IPS DF 6.9 (cell line): ENCODE measurements around the gene KCNH6.

Experiments used
- DNase-seq: peaks from one replicate; pipeline ENCODE4 v3.0.0-alpha.2; 2013; ENCODE audit warnings: low read depth, low spot score
- H3K27ac ChIP-seq: one replicate; pipeline ENCODE4 v1.5.1; 2013; ENCODE audit warnings: low read length, control low read depth
- H3K27me3 ChIP-seq: 2 replicates; pipeline ENCODE4 v1.6.1; 2013; ENCODE audit warnings: mild to moderate bottlenecking, low read length; ENCODE audit not compliant: control insufficient read depth, insufficient read depth
- H3K36me3 ChIP-seq: 2 replicates; pipeline ENCODE4 v1.6.1; 2013; ENCODE audit warnings: low read length; ENCODE audit not compliant: control insufficient read depth, insufficient read depth
- H3K4me1 ChIP-seq: 2 replicates; pipeline ENCODE4 v1.6.1; 2013; ENCODE audit warnings: low read length; ENCODE audit not compliant: control insufficient read depth, insufficient read depth
- H3K4me3 ChIP-seq: 2 replicates; pipeline ENCODE4 v1.5.1; 2013; ENCODE audit warnings: mild to moderate bottlenecking, low read length
- H3K9me3 ChIP-seq: 2 replicates; pipeline ENCODE4 v1.6.1; 2013; ENCODE audit warnings: low read length, inconsistent platforms; ENCODE audit not compliant: control insufficient read depth, insufficient read depth
- WGBS: extraction: QIAGEN DNeasy Blood & Tissue Kit; methylation state at CpG from one replicate; pipeline ENCODE4 v1.1.7; 2013; ENCODE audit warnings: mixed read lengths, missing lambda C conversion rate; ENCODE audit not compliant: insufficient read length, insufficient coverage; 5-methylcytosine and 5-hydroxymethylcytosine counted together

The KCNH6 gene

GRCh38 chr17:63546308-63547082 lies 23.3 kb downstream of the KCNH6 start:
- no peaks in the 10 kb centered on the region for H3K9me3 ChIP-seq
- no peaks in the 10 kb centered on the region for H3K27me3 ChIP-seq
- peaks cover 4% of the 10 kb centered on the region; the same call in 1 of the 2 replicates for H3K4me1 ChIP-seq
- no peak for DNase-seq
- no peaks in the 10 kb centered on the region for H3K36me3 ChIP-seq
- no peak overlapping the region for H3K4me3 ChIP-seq
- WGBS = no CpG with 5 or more reads among the region's 9 CpGs
- no peak overlapping the region for H3K27ac ChIP-seq

DNA sequence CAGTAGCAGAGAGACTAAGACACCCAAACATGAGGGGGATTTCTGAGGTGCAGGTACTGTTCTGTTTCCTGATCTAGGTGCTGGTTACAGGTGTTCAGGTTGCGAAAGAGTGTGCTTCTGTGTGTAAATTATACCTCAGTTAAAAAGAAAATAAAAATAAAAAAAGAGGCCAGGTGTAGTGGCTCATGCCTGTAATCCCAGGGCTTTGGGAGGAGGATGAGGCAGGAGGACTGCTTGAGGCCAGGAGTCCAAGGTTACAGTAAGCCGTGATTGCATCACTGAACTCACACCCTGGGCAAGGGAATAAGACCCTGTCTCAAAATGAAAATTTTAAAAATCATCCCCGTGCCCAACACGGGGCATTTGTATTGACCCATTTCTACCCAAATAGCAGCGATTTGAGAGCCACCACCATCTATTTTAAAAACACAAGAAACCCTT lies 23.9 kb downstream of the KCNH6 start:
- H3K27ac ChIP-seq = no peak overlapping the region
- no peaks in the 10 kb centered on the region for H3K27me3 ChIP-seq
- H3K9me3 ChIP-seq = no peaks in the 10 kb centered on the region
- no CpG with 5 or more reads among the region's 5 CpGs for WGBS
- peaks cover 4% of the 10 kb centered on the region; the same call in 1 of the 2 replicates for H3K4me1 ChIP-seq
- DNase-seq = no peak
- H3K4me3 ChIP-seq = no peak overlapping the region
- no peaks in the 10 kb centered on the region for H3K36me3 ChIP-seq

GRCh38 chr17:63549289-63549945 lies 26.3 kb downstream of the KCNH6 start:
- Histone ChIP-seq H3K4me3 (peak overlapping the region; percentile 63), H3K27ac (no peak overlapping the region), H3K4me1 (no peaks in the 10 kb centered on the region), H3K27me3 (no peaks in the 10 kb centered on the region), H3K9me3 (no peaks in the 10 kb centered on the region), H3K36me3 (no peaks in the 10 kb centered on the region)
- no peak for DNase-seq
- WGBS = no CpG with 5 or more reads among the region's 18 CpGs

DNA sequence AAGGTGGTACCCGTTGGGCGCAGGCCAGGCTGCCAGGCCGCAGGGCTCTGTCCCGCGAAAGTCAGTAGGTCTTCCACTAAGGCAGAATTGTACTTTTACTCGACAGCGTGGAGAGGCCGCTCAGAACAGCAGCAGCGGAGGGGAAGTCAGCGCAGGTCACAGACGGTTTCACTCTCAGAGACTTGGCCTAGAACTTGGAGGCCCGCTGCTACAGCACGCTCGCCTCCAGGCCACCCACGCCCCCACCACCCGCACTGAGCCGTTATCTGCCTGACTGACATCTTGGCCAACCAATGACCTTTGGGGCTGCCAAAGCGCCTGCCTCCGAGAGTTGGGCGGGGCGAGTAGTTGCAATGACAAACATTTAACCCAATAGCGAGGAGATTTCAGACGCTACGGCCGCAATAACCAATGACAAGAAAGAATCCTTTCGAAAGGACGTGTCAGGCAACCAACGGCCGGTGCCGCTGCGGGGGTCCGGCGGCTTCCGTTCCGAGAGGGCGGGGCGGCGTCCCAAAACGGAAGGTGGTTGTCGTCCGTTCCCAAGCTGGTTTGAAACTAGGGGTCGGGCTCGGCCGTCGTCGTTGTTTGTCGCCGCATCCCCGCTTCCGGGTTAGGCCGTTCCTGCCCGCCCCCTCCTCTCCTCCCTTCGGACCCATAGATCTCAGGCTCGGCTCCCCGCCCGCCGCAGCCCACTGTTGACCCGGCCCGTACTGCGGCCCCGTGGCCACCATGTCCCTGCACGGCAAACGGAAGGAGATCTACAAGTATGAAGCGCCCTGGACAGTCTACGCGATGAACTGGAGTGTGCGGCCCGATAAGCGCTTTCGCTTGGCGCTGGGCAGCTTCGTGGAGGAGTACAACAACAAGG lies 27.0 kb downstream of the KCNH6 start, which contains the start of gene DCAF7:
TSS of gene DCAF7 (plus strand) at position 532 of the 871 bp plus-strand sequence. CDS start at position 733, 201 bp downstream.
- Histone ChIP-seq H3K4me3 (peak within 1 kb of the TSS; percentile 92), H3K36me3 (no peaks in the 10 kb centered on the region), H3K9me3 (no peaks in the 10 kb centered on the region), H3K27ac (no peak within 1 kb of the TSS), H3K4me1 (no peaks in the 10 kb centered on the region), H3K27me3 (no peaks in the 10 kb centered on the region)
- no CpG with 5 or more reads among the region's 72 CpGs for WGBS
- peak; percentile 100 for DNase-seq

DNA sequence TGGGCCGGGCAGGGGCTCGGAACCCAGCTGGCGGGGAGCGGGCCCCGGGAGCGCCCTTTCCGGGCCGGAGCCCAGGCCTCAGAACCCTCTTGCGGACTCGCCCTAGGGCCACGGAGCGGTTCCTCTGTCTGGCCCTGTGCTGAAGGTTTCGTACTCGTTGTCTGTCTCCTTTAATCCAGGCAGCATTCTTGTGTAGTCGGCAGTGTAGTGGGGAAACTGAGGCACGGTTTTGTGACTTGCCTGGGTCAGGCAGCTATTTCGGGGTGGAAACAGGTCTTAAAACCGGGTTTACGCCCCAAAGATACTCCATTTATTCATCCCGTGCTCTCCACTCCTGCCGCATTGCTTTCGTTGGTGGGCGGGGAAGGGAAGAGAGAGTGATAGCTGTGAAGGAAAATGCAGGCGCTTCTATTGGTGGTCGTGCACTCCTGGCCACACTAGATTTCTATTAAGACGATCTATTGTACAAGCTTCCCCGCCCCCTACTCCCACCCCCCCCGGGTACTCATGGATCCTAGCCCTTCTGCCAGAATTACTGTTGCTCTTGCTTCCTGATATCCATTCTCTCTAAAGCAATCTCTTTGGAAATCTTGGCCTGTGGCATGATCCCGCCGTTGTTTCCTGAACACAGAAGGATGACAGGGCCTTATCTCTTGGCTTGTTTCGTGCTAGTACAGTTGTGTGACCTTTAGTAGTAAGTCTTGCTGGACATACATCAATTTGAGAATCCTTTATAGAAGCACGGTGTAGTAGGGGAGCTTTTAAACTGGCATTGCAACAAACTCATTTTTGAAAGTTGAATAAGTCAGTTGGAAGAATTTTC lies 27.9 kb downstream of the KCNH6 start:
- no CpG with 5 or more reads among the region's 32 CpGs for WGBS
- no peaks in the 10 kb centered on the region for H3K27me3 ChIP-seq
- no peaks in the 10 kb centered on the region for H3K4me1 ChIP-seq
- DNase-seq = no peak
- H3K27ac ChIP-seq = no peak overlapping the region
- no peaks in the 10 kb centered on the region for H3K9me3 ChIP-seq
- H3K4me3 ChIP-seq = peak overlapping the region; percentile 92
- no peaks in the 10 kb centered on the region for H3K36me3 ChIP-seq

DNA sequence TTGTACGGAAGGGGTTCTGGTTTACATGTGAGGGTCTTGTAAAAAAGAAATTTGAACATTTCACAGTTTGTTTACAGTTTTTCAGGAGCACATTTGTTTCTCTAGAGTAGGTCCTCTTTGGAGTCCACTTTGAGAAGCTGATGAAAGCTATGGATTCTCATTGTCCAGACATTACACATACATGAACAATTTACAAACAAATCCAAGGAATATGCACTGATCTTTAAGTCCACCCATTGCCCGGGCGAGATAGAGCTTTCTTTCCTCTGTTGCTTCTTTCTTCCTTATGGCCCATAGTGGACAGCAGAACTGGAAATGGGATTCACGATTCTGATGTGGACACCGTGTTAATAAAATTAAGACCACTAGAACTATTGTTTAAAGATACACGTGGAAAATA lies 29.1 kb downstream of the KCNH6 start:
- Histone ChIP-seq H3K4me1 (no peaks in the 10 kb centered on the region), H3K4me3 (no peak overlapping the region), H3K36me3 (no peaks in the 10 kb centered on the region), H3K27ac (no peak overlapping the region), H3K9me3 (no peaks in the 10 kb centered on the region), H3K27me3 (no peaks in the 10 kb centered on the region)
- DNase-seq = no peak
- WGBS = no CpG with 5 or more reads among the region's 6 CpGs

GRCh38 chr17:63555500-63556156 lies 32.5 kb downstream of the KCNH6 start:
- Histone ChIP-seq H3K4me3 (no peak overlapping the region), H3K27me3 (no peaks in the 10 kb centered on the region), H3K4me1 (no peaks in the 10 kb centered on the region), H3K27ac (no peak overlapping the region), H3K36me3 (no peaks in the 10 kb centered on the region), H3K9me3 (no peaks in the 10 kb centered on the region)
- WGBS = no CpG with 5 or more reads among the region's 7 CpGs
- DNase-seq = no peak

DNA sequence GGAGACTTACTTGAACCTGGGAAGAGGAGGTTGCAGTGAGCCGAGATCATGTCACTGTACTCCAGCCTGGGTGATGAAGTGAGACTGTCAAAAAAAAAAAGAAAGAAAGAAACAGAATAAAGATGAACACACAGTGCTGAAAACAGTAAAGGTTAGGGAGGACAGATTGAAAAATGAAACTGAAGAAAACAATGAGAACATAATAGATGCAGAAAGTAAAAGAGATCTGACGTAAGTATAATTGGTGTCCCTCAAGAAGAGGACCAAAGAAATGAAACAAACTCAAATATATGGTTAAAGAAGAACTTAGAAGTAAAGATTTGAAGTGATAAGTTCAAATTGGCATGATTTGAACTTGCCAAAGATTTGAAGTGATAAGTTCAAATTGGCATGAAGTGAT lies 34.3 kb downstream of the KCNH6 start:
- no peaks in the 10 kb centered on the region for H3K36me3 ChIP-seq
- WGBS = no CpG with 5 or more reads among the region's 2 CpGs

DNA sequence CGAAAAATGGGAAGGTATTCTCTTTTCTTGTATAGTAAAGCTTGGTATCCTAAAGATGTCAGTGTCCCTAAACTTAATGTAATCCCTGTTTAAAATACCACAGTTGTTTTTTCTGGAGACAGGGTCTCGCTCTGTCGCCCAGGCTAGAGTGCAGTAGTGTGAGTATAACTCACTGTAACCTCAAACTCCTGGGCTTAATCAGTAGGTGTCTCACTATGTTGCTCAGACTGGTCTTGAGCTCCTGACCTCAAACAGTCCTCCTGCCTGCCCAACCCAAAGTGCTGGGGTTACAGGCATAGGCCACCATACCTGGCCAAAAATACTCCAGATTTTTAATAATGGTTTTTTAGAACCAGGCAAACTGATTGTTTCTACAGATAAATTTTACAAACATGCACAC lies 35.3 kb downstream of the KCNH6 start:
- Histone ChIP-seq H3K36me3 (no peaks in the 10 kb centered on the region), H3K27me3 (no peaks in the 10 kb centered on the region), H3K4me1 (no peaks in the 10 kb centered on the region), H3K4me3 (no peak overlapping the region), H3K27ac (no peak overlapping the region), H3K9me3 (no peaks in the 10 kb centered on the region)
- DNase-seq = no peak
- no CpG with 5 or more reads among the region's 3 CpGs for WGBS

More for the DNA sequence above, 34.3 kb downstream of the KCNH6 start:
- Histone ChIP-seq H3K4me3 (no peak overlapping the region), H3K9me3 (no peaks in the 10 kb centered on the region), H3K27me3 (no peaks in the 10 kb centered on the region), H3K27ac (no peak overlapping the region), H3K4me1 (no peaks in the 10 kb centered on the region)
- DNase-seq = no peak
